OCI-LY1 (cell line): ENCODE data around the gene TUBG1.

Experiments used
- CTCF ChIP-seq: fragments of 200-600 bp; sonication (generic), shearing (Covaris generic); IDR thresholded peaks from 2 replicates; pipeline ENCODE4 v1.5.1; 2017; ENCODE audit warnings: mild to moderate bottlenecking, antibody characterized with exemption, low read length, moderate library complexity, mixed read lengths
- EZH2 ChIP-seq: fragments of 200-600 bp; sonication (generic), shearing (Covaris generic); IDR thresholded peaks from 2 replicates; pipeline ENCODE4 v1.8.0; 2017; ENCODE audit warnings: borderline replicate concordance, mixed run types, mild to moderate bottlenecking, antibody characterized with exemption, low read length, moderate library complexity, mixed read lengths

- no peak for TF ChIP-seq EZH2
- TF ChIP-seq CTCF, result no peak
Measured at GRCh38 chr17:42568341-42569111, 41.0 kb upstream of the TUBG1 start.
